Prostate gland (tissue), 2 donors: ENCODE data around the gene TLE6. TPM values are rescaled to one million over a fixed set of nuclear protein-coding genes. Genes with fewer than 3 reads are reported as not detected.
A peak's percentile ranks its signal among the peaks of the same experiment; 100 is the strongest.

Experiments
- DNase-seq: peaks from one replicate; pipeline ENCODE4 v3.0.0-alpha.2; 2019; ENCODE audit warnings: low spot score
- H3K27ac ChIP-seq, 2 donors: fragments of 200-600 bp; sonication (generic); 2 replicates each; pipeline ENCODE4 v1.5.1; 2017 to 2019
- H3K27me3 ChIP-seq: fragments of 200-600 bp; sonication (generic); replicated peaks from 2 replicates; pipeline ENCODE4 v1.5.1; 2019; ENCODE audit not compliant: insufficient read depth
- H3K36me3 ChIP-seq, 2 donors: fragments of 200-600 bp; sonication (generic); 1 replicate in 1 of 2; 2 replicates in 1 of 2; pipeline versions ENCODE4 v1.5.1 to v1.8.1; 2017 to 2019
- H3K4me1 ChIP-seq: fragments of 200-600 bp; sonication (generic); replicated peaks from 2 replicates; pipeline ENCODE4 v1.5.1; 2019
- H3K4me3 ChIP-seq, 2 donors: fragments of 200-600 bp; sonication (generic); 2 replicates each; pipeline ENCODE4 v1.5.1; 2017 to 2019
- H3K9me3 ChIP-seq: fragments of 200-600 bp; sonication (generic); 2 replicates; pipeline ENCODE4 v1.5.1; 2017
- CTCF ChIP-seq, 4 experiments: fragments of 200-600 bp in 2 of 4; fragments of 450-650 bp in 2 of 4; sonication (generic) in 2 of 4; IDR thresholded peaks; 1 replicate in 3 of 4; 2 replicates in 1 of 4; pipeline ENCODE4 v1.5.1; 2016 to 2019; ENCODE audit warnings: antibody characterized with exemption in 4 of 4, mild to moderate bottlenecking in 2 of 4, moderate library complexity in 2 of 4
- POLR2A ChIP-seq: fragments of 450-650 bp; IDR thresholded peaks from one replicate; pipeline ENCODE4 v1.6.1; 2016; ENCODE audit warnings: antibody characterized with exemption, mild to moderate bottlenecking
- POLR2AphosphoS5 ChIP-seq: sonication (generic); formaldehyde crosslinking; IDR thresholded peaks from one replicate; pipeline ENCODE4 v1.6.1; 2017; ENCODE audit warnings: antibody characterized with exemption
- WGBS: methylation state at CpG from one replicate; pipeline ENCODE4 v1.1.5; 2018; 5-methylcytosine and 5-hydroxymethylcytosine counted together
- intact Hi-C: fragments of 100-400 bp; cut with DNase I; formaldehyde crosslinking; loops from one replicate; pipeline ENCODE4 v1.14.2; 2022
- total RNA-seq, 2 donors: library from RNA; depleted of rRNA; stranded (reverse); fragments of >200 nt; gene quantifications; one replicate each; pipeline ENCODE4 v1.1.0, GENCODE V29; 2016

The TLE6 gene
- total RNA-seq, 2 donors from 2014 or later: 5.9 to 9.0 TPM

- no peaks in the 10 kb centered on the region for H3K4me1 ChIP-seq
- H3K36me3 ChIP-seq: no peaks in the 10 kb centered on the region
- H3K9me3 ChIP-seq: no peaks in the 10 kb centered on the region
- no peaks in the 10 kb centered on the region for H3K27me3 ChIP-seq
- peak within 1 kb of the TSS; percentile 87 to 92 for H3K27ac ChIP-seq
- peak; percentile 99 for DNase-seq
- intact Hi-C loops: no loop called here
- TF ChIP-seq POLR2AphosphoS5 (peak; percentile 90), CTCF (IDR thresholded peaks at IDR 0.05) (peak in 3 of 4 experiments; percentile 15 to 67 (median 55)), POLR2A (peak; percentile 47)
- WGBS: under 1% methylated on average over 66 of the region's 74 CpGs
- H3K4me3 ChIP-seq: peak within 1 kb of the TSS; percentile 87 to 96
Measured at GRCh38 chr19:2944775-2945574, 32.4 kb upstream of the TLE6 start, which contains the start of gene ZNF77. Gene ZNF77 (minus strand): TSS chr19:2944971. CDS start chr19:2944840, 131 bp downstream.

DNA sequence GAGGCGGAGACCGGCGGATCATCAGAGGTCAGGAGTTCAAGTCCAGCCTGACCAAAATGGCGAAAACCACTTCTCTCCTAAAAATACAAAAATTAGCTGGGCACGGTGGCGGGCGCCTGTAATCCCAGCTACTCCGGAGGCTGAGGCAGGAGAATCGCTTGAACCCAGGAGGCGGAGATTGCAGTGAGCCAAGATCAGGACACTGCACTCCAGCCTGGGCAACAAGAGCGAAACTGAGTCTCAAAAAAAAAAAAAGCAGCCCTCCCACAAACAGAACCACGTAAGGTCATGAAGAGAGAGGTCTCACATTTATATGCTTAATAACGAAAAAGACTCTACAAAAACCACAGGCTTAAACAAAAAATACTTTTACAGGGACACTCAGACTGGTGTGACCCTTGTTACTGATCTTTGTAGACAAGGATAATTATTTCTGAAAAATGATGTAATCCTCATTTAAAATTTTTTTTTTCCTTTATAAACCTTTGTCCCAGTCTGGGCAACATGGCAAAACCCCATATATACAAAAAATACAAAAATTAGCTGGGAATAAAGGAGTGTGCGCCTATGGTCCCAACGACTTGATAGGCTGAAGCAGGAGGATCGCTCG, 31.7 kb upstream of the TLE6 start:
- Histone ChIP-seq H3K36me3 (no peaks in the 10 kb centered on the region), H3K9me3 (no peaks in the 10 kb centered on the region), H3K4me1 (no peaks in the 10 kb centered on the region), H3K4me3 (peak overlapping the region; percentile 87 to 96), H3K27me3 (no peaks in the 10 kb centered on the region), H3K27ac (peak overlapping the region; percentile 87 to 92)
- WGBS: 42% methylated on average over 17 of the region's 17 CpGs
- TF ChIP-seq POLR2AphosphoS5: no peak
- TF ChIP-seq POLR2A: no peak
- TF ChIP-seq CTCF (IDR thresholded peaks at IDR 0.05): no peak
- intact Hi-C loops: no loop called here
- DNase-seq: no peak

GRCh38 chr19:2949939-2950285, 27.5 kb upstream of the TLE6 start:
- H3K27ac ChIP-seq: peak overlapping the region; percentile 93 to 96
- intact Hi-C loops: no loop called here
- DNase-seq: no peak
- H3K4me1 ChIP-seq: peaks cover 3% of the 10 kb centered on the region
- no peaks in the 10 kb centered on the region for H3K36me3 ChIP-seq
- no peaks in the 10 kb centered on the region for H3K9me3 ChIP-seq
- H3K4me3 ChIP-seq: peak overlapping the region; percentile 72 to 84
- WGBS: under 1% methylated on average over 11 of the region's 11 CpGs
- peak in 1 of 4 experiments; percentile 6 for TF ChIP-seq CTCF (IDR thresholded peaks at IDR 0.05)
- TF ChIP-seq POLR2A: no peak
- H3K27me3 ChIP-seq: no peaks in the 10 kb centered on the region

DNA sequence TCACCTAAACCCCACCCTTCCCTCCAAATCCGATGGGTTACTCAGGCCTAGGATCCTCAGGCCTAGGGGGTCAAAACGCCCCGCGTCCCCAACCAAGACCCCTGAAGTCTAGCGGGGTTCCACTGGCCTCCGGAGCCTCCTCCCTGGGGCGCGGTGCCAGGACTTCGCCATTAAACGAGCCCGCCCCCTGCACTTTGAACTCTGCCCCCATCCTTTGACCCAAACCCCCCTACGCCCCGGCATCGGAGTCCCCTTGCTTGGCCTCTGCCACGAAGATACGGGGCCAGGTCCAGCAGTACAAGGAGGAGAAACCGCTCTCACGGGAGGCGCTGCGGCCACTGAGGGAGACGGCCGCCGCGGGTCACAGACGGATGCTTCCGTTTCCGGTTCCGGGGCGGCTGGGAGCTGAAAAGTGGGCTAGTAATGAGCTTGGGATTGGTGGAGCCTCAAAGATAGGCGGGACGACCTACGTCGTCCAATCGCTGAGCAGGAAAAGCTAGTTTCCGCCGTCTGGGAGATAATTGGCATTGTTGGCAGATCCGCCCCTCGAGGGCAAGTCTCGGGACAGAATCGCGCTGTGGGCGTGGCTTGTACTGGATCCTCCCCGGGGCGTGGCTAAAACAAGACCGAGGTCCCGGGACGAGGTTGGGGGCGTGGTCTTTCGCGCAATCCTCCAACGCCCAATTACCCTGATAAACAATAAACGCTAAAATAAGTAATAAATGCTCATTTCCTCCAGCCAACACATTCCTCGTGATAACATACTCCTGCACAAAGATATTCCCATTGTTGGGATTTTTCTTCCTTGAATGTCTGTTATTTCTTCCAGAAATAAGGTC, 26.9 kb upstream of the TLE6 start:
- no peaks in the 10 kb centered on the region for H3K36me3 ChIP-seq
- H3K4me1 ChIP-seq: peaks cover 3% of the 10 kb centered on the region
- H3K27me3 ChIP-seq: no peaks in the 10 kb centered on the region
- no peak for TF ChIP-seq CTCF (IDR thresholded peaks at IDR 0.05)
- TF ChIP-seq POLR2A: peak; percentile 89
- TF ChIP-seq POLR2AphosphoS5: peak; percentile 97
- H3K4me3 ChIP-seq: peak overlapping the region; percentile 72 to 84
- intact Hi-C loops: no loop called here
- peak; percentile 100 for DNase-seq
- H3K27ac ChIP-seq: peak overlapping the region; percentile 93 to 96
- under 1% methylated on average over 53 of the region's 53 CpGs for WGBS
- H3K9me3 ChIP-seq: no peaks in the 10 kb centered on the region
